H1 (cell line): ENCODE measurements around the gene GNG12. TPM values are rescaled to one million over a fixed set of nuclear protein-coding genes. Genes with fewer than 3 reads are reported as not detected.

Experiments used
- EP300 ChIP-seq, 2 experiments: IDR thresholded peaks; 1 replicate in 1 of 2; 2 replicates in 1 of 2; pipeline ENCODE4 v1.6.1; 2011 to 2012; ENCODE audit warnings: low read depth in 2 of 2, low read length in 2 of 2, mild to moderate bottlenecking in 2 of 2, borderline replicate concordance in 1 of 2, inconsistent platforms in 1 of 2, moderate library complexity in 1 of 2
- HDAC6 ChIP-seq: IDR thresholded peaks from one replicate; pipeline ENCODE4 v1.7.1; 2012; ENCODE audit warnings: low read depth, mild to moderate bottlenecking, inconsistent platforms, low read length, moderate library complexity
- TAF1 ChIP-seq: IDR thresholded peaks from 2 replicates; pipeline ENCODE4 v1.6.1; 2011; ENCODE audit warnings: mild to moderate bottlenecking, low read depth, low read length
- TBP ChIP-seq: IDR thresholded peaks from 2 replicates; pipeline ENCODE4 v1.6.1; 2011; ENCODE audit warnings: low read depth, low read length, improper control_type of control experiment
- polyA plus RNA-seq, 7 experiments: library from polyadenylated mRNA; depleted of rRNA in 3 of 7; stranded (reverse) in 5 of 7; unstranded in 2 of 7; fragments of >200 nt in 5 of 7; fragments of 200-250 nt in 2 of 7; gene quantifications; 1 replicate in 5 of 7; 2 replicates in 1 of 7; 4 replicates in 1 of 7; pipeline versions ENCODE4 v1.2.1 to v1.2.3, GENCODE V29; 2011 to 2013; ENCODE audit warnings: missing spikeins in 2 of 7, mixed read lengths in 2 of 7
- total RNA-seq: library from RNA; stranded (reverse); fragmentation: NEBNext Ultra II Directional; extraction: Animal tissue kit (Norgen Biotek cat#: 25700); gene quantifications from 2 replicates; pipeline ENCODE4 v1.2.1, GENCODE V29; 2021
- TF ChIP-seq, protein P1 (sequence below): fragments of 300-600 bp; sonication (generic); IDR thresholded peaks from 2 replicates; pipeline ENCODE4 v1.7.1; 2012; ENCODE audit warnings: low read length, moderate library complexity, mild to moderate bottlenecking, inconsistent platforms; ENCODE audit not compliant: insufficient replicate concordance

GNG12 gene
- total and polyA plus RNA-seq, 2 of the 8 experiments (the other 6 are each of a cell fraction or from before 2014, with no cell fraction given): 11.4 to 35.8 TPM

DNA sequence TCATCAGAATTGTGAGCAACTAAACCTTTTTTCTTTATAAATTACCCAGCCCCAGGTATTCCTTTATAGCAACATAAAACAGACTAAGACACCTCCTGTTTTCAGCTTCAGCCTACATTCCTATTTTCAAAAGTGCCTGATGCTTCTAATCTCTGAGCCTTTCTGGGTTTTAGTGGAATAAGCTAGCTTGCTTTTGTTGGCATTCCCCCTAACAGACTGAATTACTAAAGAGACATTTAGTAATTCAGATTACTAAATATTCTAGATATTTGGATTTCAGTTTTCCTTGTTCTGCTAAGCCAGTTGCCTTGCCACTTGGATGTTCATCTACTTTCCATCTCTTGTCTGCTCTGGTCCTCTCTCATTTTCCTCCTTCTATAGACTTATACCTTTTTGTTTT, 10.5 kb upstream of the GNG12 start (continued):
- TF ChIP-seq, protein P1, sequence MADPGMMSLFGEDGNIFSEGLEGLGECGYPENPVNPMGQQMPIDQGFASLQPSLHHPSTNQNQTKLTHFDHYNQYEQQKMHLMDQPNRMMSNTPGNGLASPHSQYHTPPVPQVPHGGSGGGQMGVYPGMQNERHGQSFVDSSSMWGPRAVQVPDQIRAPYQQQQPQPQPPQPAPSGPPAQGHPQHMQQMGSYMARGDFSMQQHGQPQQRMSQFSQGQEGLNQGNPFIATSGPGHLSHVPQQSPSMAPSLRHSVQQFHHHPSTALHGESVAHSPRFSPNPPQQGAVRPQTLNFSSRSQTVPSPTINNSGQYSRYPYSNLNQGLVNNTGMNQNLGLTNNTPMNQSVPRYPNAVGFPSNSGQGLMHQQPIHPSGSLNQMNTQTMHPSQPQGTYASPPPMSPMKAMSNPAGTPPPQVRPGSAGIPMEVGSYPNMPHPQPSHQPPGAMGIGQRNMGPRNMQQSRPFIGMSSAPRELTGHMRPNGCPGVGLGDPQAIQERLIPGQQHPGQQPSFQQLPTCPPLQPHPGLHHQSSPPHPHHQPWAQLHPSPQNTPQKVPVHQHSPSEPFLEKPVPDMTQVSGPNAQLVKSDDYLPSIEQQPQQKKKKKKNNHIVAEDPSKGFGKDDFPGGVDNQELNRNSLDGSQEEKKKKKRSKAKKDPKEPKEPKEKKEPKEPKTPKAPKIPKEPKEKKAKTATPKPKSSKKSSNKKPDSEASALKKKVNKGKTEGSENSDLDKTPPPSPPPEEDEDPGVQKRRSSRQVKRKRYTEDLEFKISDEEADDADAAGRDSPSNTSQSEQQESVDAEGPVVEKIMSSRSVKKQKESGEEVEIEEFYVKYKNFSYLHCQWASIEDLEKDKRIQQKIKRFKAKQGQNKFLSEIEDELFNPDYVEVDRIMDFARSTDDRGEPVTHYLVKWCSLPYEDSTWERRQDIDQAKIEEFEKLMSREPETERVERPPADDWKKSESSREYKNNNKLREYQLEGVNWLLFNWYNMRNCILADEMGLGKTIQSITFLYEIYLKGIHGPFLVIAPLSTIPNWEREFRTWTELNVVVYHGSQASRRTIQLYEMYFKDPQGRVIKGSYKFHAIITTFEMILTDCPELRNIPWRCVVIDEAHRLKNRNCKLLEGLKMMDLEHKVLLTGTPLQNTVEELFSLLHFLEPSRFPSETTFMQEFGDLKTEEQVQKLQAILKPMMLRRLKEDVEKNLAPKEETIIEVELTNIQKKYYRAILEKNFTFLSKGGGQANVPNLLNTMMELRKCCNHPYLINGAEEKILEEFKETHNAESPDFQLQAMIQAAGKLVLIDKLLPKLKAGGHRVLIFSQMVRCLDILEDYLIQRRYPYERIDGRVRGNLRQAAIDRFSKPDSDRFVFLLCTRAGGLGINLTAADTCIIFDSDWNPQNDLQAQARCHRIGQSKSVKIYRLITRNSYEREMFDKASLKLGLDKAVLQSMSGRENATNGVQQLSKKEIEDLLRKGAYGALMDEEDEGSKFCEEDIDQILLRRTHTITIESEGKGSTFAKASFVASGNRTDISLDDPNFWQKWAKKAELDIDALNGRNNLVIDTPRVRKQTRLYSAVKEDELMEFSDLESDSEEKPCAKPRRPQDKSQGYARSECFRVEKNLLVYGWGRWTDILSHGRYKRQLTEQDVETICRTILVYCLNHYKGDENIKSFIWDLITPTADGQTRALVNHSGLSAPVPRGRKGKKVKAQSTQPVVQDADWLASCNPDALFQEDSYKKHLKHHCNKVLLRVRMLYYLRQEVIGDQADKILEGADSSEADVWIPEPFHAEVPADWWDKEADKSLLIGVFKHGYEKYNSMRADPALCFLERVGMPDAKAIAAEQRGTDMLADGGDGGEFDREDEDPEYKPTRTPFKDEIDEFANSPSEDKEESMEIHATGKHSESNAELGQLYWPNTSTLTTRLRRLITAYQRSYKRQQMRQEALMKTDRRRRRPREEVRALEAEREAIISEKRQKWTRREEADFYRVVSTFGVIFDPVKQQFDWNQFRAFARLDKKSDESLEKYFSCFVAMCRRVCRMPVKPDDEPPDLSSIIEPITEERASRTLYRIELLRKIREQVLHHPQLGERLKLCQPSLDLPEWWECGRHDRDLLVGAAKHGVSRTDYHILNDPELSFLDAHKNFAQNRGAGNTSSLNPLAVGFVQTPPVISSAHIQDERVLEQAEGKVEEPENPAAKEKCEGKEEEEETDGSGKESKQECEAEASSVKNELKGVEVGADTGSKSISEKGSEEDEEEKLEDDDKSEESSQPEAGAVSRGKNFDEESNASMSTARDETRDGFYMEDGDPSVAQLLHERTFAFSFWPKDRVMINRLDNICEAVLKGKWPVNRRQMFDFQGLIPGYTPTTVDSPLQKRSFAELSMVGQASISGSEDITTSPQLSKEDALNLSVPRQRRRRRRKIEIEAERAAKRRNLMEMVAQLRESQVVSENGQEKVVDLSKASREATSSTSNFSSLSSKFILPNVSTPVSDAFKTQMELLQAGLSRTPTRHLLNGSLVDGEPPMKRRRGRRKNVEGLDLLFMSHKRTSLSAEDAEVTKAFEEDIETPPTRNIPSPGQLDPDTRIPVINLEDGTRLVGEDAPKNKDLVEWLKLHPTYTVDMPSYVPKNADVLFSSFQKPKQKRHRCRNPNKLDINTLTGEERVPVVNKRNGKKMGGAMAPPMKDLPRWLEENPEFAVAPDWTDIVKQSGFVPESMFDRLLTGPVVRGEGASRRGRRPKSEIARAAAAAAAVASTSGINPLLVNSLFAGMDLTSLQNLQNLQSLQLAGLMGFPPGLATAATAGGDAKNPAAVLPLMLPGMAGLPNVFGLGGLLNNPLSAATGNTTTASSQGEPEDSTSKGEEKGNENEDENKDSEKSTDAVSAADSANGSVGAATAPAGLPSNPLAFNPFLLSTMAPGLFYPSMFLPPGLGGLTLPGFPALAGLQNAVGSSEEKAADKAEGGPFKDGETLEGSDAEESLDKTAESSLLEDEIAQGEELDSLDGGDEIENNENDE: no peak
- TF ChIP-seq TAF1 (no peak), HDAC6 (no peak), TBP (no peak), EP300 (IDR thresholded peaks at IDR 0.05; ENCODE audit: borderline replicate concordance in 1 of 2, low read depth in 2 of 2, low read length in 2 of 2) (no peak)
